PC-9 (cell line): Measurements from ENCODE around the gene RFXAP. TPM values are rescaled to one million over a fixed set of nuclear protein-coding genes. Genes with fewer than 3 reads are reported as not detected.

Experiments used
- BruUV-seq: library from RNA; stranded (reverse); fragments of 400-500 nt; replicated peaks from 2 replicates; lab custom pipeline; 2021; lab: Mats Ljungman, UMichigan
- CTCF ChIA-PET: fragments of 300-600 bp; sonication (Branson Sonifier 250); formaldehyde crosslinking; loops from one replicate; lab custom pipeline; 2022; ENCODE audit warnings: antibody characterized with exemption; lab: Charles Lee
- POLR2A ChIA-PET: fragments of 300-600 bp; sonication (Branson Sonifier 250); formaldehyde crosslinking; loops from one replicate; lab custom pipeline; 2022; ENCODE audit warnings: antibody characterized with exemption; ENCODE audit not compliant: unreplicated experiment; lab: Charles Lee
- DNase-seq, 2 experiments: peaks; one replicate each; pipeline versions ENCODE4 v3.0.0 to v3.0.0-alpha.2; 2015 to 2022; ENCODE audit warnings: mixed read lengths in 1 of 2
- H2AFZ ChIP-seq: fragments of 200-600 bp; sonication (generic); 2 replicates; pipeline ENCODE4 v1.8.1; 2017; ENCODE audit warnings: antibody characterized with exemption
- H3F3A ChIP-seq: fragments of 200-600 bp; sonication (generic); 2 replicates; pipeline ENCODE4 v1.8.1; 2017; ENCODE audit warnings: antibody characterized with exemption, mild to moderate bottlenecking, low read depth; ENCODE audit not compliant: insufficient read depth
- H3K27ac ChIP-seq: fragments of 200-600 bp; sonication (generic); 2 replicates; pipeline ENCODE4 v1.6.1; 2016; ENCODE audit warnings: mixed run types
- H3K27me3 ChIP-seq: fragments of 200-600 bp; sonication (generic); 2 replicates; pipeline ENCODE4 v1.6.1; 2016; ENCODE audit warnings: low read depth, mixed run types; ENCODE audit not compliant: insufficient read depth
- H3K36me3 ChIP-seq: fragments of 200-600 bp; sonication (generic); 2 replicates; pipeline ENCODE4 v1.6.1; 2016; ENCODE audit warnings: low read depth, mixed run types
- H3K4me1 ChIP-seq: fragments of 200-600 bp; sonication (generic); replicated peaks from 2 replicates; pipeline ENCODE4 v1.6.1; 2016; ENCODE audit warnings: mixed run types; ENCODE audit not compliant: insufficient read depth
- H3K4me2 ChIP-seq: fragments of 200-600 bp; sonication (generic); 2 replicates; pipeline ENCODE4 v1.6.1; 2017; ENCODE audit warnings: mixed run types
- H3K4me3 ChIP-seq: fragments of 200-600 bp; sonication (generic); 2 replicates; pipeline ENCODE4 v1.6.1; 2016; ENCODE audit warnings: mixed run types
- H3K79me2 ChIP-seq: fragments of 200-600 bp; sonication (generic); 2 replicates; pipeline ENCODE4 v1.6.1; 2017; ENCODE audit warnings: low read depth, mixed run types
- H3K9me2 ChIP-seq: fragments of 200-600 bp; sonication (generic); 2 replicates; pipeline ENCODE4 v1.8.1; 2017; ENCODE audit warnings: mild to moderate bottlenecking; ENCODE audit not compliant: insufficient read depth
- H3K9me3 ChIP-seq: fragments of 200-600 bp; sonication (generic); 2 replicates; pipeline ENCODE4 v1.8.1; 2016; ENCODE audit warnings: low read depth; ENCODE audit not compliant: insufficient read depth
- H4K20me1 ChIP-seq: fragments of 200-600 bp; sonication (generic); 2 replicates; pipeline ENCODE4 v1.8.1; 2017; ENCODE audit not compliant: insufficient read depth
- EZH2 ChIP-seq: fragments of 200-600 bp; sonication (generic); IDR thresholded peaks from 2 replicates; pipeline ENCODE4 v1.8.0; 2017; ENCODE audit warnings: antibody characterized with exemption, low read depth
- intact Hi-C: fragments of 100-400 bp; cut with micrococcal nuclease; formaldehyde crosslinking; loops from one replicate; pipeline ENCODE4 v1.10.0; 2022; ENCODE audit not compliant: unreplicated experiment
- total RNA-seq: library from RNA; stranded (reverse); gene quantifications from 2 replicates; pipeline ENCODE4 v1.2.3, GENCODE V29; 2021
- TF ChIP-seq, protein P1 (sequence below): fragments of 200-600 bp; sonication (generic); conservative IDR thresholded peaks from 2 replicates; pipeline ENCODE4 v1.6.1; 2017; ENCODE audit warnings: mixed run types, antibody characterized with exemption, mild to moderate bottlenecking, moderate library complexity

The RFXAP gene
- total RNA-seq, 1 experiment from 2014 or later: 5.6 TPM

DNA sequence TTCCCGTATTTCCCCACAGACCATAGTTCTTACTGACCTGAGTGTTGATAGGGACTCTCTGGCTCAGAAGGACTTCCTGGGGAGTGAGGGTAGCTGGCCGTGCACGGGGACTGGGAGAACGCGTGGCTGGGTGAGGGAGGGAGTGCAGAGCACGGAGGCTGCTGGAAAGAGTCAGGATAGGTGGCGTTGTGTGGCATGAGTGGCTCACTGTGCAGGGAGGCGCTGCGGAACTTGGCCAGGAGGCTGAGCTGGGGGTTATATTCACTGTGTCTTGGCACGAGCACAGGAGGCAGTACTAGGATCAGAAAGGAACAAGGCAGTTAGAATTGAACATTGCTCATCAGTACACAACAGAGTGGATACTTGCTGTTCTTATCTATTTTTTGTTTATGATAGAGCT is 53.6 kb downstream of the RFXAP start:
- Histone ChIP-seq H3K4me3 (no peak overlapping the region), H3K9me3 (no peaks in the 10 kb centered on the region), H3K9me2 (no peaks in the 10 kb centered on the region; the same call in 1 of the 2 replicates), H3K79me2 (no peaks in the 10 kb centered on the region), H3K36me3 (no peaks in the 10 kb centered on the region), H2AFZ (no peak overlapping the region), H3K4me2 (no peak overlapping the region), H3F3A (peaks cover 16% of the 10 kb centered on the region), H3K4me1 (peaks cover 22% of the 10 kb centered on the region), H3K27me3 (no peaks in the 10 kb centered on the region), H3K27ac (no peak overlapping the region), H4K20me1 (no peaks in the 10 kb centered on the region)
- CTCF ChIA-PET: interaction anchor here (0.6 kb wide), 1 partner anchor 473 kb away, joined by 5 read pairs; no protein-coding TSS in a partner anchor
- TF ChIP-seq EZH2: no peak
- no TSS peak for BruUV-seq
- no peak for DNase-seq
- POLR2A ChIA-PET: no interaction called here
- intact Hi-C loops: no loop called here

DNA sequence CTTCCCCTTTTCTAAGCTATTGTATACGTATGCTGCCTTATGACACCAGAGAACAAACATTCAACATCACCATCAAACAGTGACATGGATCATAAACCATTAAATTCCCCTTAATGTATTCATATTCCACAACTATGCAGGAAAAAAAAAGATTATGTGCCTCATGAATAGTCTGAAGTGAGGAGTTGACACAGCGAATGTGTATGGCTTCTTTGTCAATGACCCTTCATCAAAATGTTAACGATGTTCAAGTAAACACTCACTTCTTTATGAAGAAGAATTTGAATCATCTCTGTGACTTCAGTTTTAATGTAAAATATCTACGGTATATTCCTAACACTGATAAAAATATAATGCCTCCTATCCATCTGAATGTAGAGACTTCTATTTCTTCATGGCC is 56.4 kb downstream of the RFXAP start:
- no peaks in the 10 kb centered on the region for H3K27me3 ChIP-seq
- no peak for TF ChIP-seq EZH2
- TF ChIP-seq, protein P1, sequence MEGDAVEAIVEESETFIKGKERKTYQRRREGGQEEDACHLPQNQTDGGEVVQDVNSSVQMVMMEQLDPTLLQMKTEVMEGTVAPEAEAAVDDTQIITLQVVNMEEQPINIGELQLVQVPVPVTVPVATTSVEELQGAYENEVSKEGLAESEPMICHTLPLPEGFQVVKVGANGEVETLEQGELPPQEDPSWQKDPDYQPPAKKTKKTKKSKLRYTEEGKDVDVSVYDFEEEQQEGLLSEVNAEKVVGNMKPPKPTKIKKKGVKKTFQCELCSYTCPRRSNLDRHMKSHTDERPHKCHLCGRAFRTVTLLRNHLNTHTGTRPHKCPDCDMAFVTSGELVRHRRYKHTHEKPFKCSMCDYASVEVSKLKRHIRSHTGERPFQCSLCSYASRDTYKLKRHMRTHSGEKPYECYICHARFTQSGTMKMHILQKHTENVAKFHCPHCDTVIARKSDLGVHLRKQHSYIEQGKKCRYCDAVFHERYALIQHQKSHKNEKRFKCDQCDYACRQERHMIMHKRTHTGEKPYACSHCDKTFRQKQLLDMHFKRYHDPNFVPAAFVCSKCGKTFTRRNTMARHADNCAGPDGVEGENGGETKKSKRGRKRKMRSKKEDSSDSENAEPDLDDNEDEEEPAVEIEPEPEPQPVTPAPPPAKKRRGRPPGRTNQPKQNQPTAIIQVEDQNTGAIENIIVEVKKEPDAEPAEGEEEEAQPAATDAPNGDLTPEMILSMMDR: no peak
- intact Hi-C loops: no loop called here
- no peaks in the 10 kb centered on the region for H3K9me3 ChIP-seq
- H3K4me1 ChIP-seq: peaks cover 14% of the 10 kb centered on the region
- H3K4me2 ChIP-seq: no peak overlapping the region
- no peaks in the 10 kb centered on the region; the same call in 1 of the 2 replicates for H3K9me2 ChIP-seq
- H4K20me1 ChIP-seq: no peaks in the 10 kb centered on the region
- DNase-seq: no peak
- H2AFZ ChIP-seq: no peak overlapping the region
- POLR2A ChIA-PET: interaction anchor here (0.5 to 0.6 kb wide), 2 partner anchors 252 to 1934 kb away, joined by 3 to 9 read pairs; no protein-coding TSS in a partner anchor
- H3K27ac ChIP-seq: no peak overlapping the region
- H3K79me2 ChIP-seq: no peaks in the 10 kb centered on the region
- H3K4me3 ChIP-seq: no peak overlapping the region
- BruUV-seq: no TSS peak
- CTCF ChIA-PET: no interaction called here
- H3F3A ChIP-seq: peaks cover 8% of the 10 kb centered on the region
- H3K36me3 ChIP-seq: no peaks in the 10 kb centered on the region

DNA sequence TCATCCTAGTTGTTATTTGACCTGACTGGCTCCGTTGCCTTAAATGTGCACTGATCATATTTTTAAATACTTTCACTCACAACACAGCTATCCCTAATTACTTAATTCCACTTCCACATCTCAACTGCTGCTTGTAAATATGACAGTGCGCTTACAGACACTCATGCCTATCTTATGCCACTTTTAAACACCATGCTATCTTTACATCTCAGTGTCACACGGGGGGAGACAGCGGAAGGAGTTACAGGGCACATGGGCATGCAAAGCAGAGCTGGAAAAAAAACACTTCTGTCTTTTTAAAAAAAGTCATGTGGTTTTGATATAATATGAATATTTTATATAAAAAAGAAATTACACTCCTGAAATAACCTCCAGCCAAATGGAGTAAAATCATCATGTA is 56.9 kb downstream of the RFXAP start:
- POLR2A ChIA-PET: interaction anchor here (0.5 to 0.6 kb wide), 2 partner anchors 252 to 1934 kb away, joined by 3 to 9 read pairs; no protein-coding TSS in a partner anchor
- no peak overlapping the region for H3K4me2 ChIP-seq

More for the DNA sequence above, 56.9 kb downstream of the RFXAP start:
- H3K9me3 ChIP-seq: no peaks in the 10 kb centered on the region
- BruUV-seq: no TSS peak
- no peaks in the 10 kb centered on the region for H3K27me3 ChIP-seq
- H3K4me1 ChIP-seq: peaks cover 8% of the 10 kb centered on the region
- H4K20me1 ChIP-seq: no peaks in the 10 kb centered on the region
- no peaks in the 10 kb centered on the region for H3K36me3 ChIP-seq
- no peak overlapping the region for H3K27ac ChIP-seq
- CTCF ChIA-PET: no interaction called here
- H3K79me2 ChIP-seq: no peaks in the 10 kb centered on the region
- H2AFZ ChIP-seq: no peak overlapping the region
- TF ChIP-seq EZH2: no peak
- TF ChIP-seq, protein P1: no peak
- H3F3A ChIP-seq: peaks cover 3% of the 10 kb centered on the region; the same call in 1 of the 2 replicates
- no peaks in the 10 kb centered on the region; the same call in 1 of the 2 replicates for H3K9me2 ChIP-seq
- no peak overlapping the region for H3K4me3 ChIP-seq
- intact Hi-C loops: no loop called here
- DNase-seq: no peak

Other genes with a start within 250 kb of the RFXAP start
- gene SERTM1, start 145.2 kb upstream of the RFXAP start, total RNA-seq: not detected in 2 replicates
- gene SMAD9, start 101.0 kb downstream of the RFXAP start, total RNA-seq: 0.94 and 1.4 TPM in 2 replicates
- gene ALG5, start 180.1 kb downstream of the RFXAP start, total RNA-seq: 17.7 and 18.8 TPM in 2 replicates
- gene EXOSC8, start 181.6 kb downstream of the RFXAP start, total RNA-seq: 44.1 and 51.2 TPM in 2 replicates
- 30.1 and 44.1 TPM in 2 replicates for gene SUPT20H, start 240.5 kb downstream of the RFXAP start, total RNA-seq